Spleen (tissue), 7 donors: Measurements from ENCODE around the gene THRSP.

Experiments used
- POLR2A ChIP-seq, 3 donors: fragments of 450-650 bp; IDR thresholded peaks; one replicate each; pipeline ENCODE4 v1.5.1; 2017; ENCODE audit warnings: antibody characterized with exemption in 3 of 3, mild to moderate bottlenecking in 1 of 3
- POLR2AphosphoS5 ChIP-seq, 3 donors: sonication (generic); formaldehyde crosslinking; IDR thresholded peaks; one replicate each; pipeline ENCODE4 v1.5.1; 2017; ENCODE audit warnings: antibody characterized with exemption in 3 of 3
- TF ChIP-seq, protein P1 (sequence below), 11 experiments: fragments of 200-600 bp in 7 of 11; fragments of 450-650 bp in 4 of 11; sonication (generic) in 4 of 11; IDR thresholded peaks in 8 of 11; conservative IDR thresholded peaks in 3 of 11; 1 replicate in 7 of 11; 2 replicates in 4 of 11; pipeline versions ENCODE4 v1.4.0 to v1.8.0; 2016 to 2021; ENCODE audit warnings: antibody characterized with exemption in 11 of 11, inconsistent platforms in 4 of 11, mild to moderate bottlenecking in 1 of 11
- donor health status: DM: no; HTN: no; CAD: no; lungs with moderate emphysema.
- donor health status: DM: no; HTN: no; CAD: no.
- donor health status: DM: no; HTN: no; CAD: no.

DNA sequence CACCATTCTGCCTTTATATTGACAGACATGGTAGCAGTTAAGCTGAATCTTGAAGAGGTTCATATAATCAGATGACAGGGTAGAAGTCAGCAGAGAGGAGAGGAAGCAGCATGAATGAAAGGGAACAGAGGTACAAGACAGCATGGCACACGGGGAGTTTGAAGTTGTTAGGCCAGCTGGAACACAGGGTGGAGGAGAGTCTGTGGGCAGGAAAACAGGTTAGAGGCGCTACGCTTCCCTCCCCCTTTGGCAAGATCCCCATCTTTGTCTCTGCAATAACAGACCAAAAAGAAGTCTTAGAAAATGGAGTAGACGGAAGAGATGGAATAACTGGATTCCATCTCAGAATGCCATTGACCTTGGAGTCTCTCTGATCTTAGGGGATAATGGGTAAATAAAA, 36.0 kb downstream of the THRSP start:
- TF ChIP-seq, protein P1, sequence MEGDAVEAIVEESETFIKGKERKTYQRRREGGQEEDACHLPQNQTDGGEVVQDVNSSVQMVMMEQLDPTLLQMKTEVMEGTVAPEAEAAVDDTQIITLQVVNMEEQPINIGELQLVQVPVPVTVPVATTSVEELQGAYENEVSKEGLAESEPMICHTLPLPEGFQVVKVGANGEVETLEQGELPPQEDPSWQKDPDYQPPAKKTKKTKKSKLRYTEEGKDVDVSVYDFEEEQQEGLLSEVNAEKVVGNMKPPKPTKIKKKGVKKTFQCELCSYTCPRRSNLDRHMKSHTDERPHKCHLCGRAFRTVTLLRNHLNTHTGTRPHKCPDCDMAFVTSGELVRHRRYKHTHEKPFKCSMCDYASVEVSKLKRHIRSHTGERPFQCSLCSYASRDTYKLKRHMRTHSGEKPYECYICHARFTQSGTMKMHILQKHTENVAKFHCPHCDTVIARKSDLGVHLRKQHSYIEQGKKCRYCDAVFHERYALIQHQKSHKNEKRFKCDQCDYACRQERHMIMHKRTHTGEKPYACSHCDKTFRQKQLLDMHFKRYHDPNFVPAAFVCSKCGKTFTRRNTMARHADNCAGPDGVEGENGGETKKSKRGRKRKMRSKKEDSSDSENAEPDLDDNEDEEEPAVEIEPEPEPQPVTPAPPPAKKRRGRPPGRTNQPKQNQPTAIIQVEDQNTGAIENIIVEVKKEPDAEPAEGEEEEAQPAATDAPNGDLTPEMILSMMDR (IDR thresholded peaks at IDR 0.05 in 8 of 11, conservative IDR thresholded peaks at IDR 0.05 in 3 of 11), result no peak
- TF ChIP-seq POLR2A (IDR thresholded peaks at IDR 0.05) (no peak), POLR2AphosphoS5 (IDR thresholded peaks at IDR 0.05) (no peak)
